ENCODE results near the gene DMWD.

- TF ChIP-seq POLR2A (IDR thresholded peaks at IDR 0.05), result no peak
- TF ChIP-seq POLR2AphosphoS5 (IDR thresholded peaks at IDR 0.05), result no peak
- TF ChIP-seq EP300 (IDR thresholded peaks at IDR 0.05; ENCODE audit: low read depth), result no peak
- TF ChIP-seq CTCF (IDR thresholded peaks at IDR 0.05), result no peak
Observed at GRCh38 chr19:45777395-45777961, 15.2 kb downstream of the DMWD start.

All from transverse colon (tissue), 4 donors.